Measurements from ENCODE around the gene PHYH. TPM values are rescaled to one million over a fixed set of nuclear protein-coding genes. Genes with fewer than 3 reads are reported as not detected.

Gene PHYH
- total and polyA plus RNA-seq, 2 of the 4 experiments (the other 2 are of a cell fraction), result 10.9 to 13.4 TPM

GRCh38 chr10:13238271-13239077 is 61.4 kb downstream of the PHYH start:
- no peak overlapping the region for H3K4me3 ChIP-seq (ENCODE audit: insufficient read depth, low read depth, low read length)
- no peak for DNase-seq
- H2AFZ ChIP-seq (replicated peaks; ENCODE audit: low read length, poor library complexity), result peak overlapping the region; percentile 14
- no peak overlapping the region for H2AK9ac ChIP-seq (replicated peaks; ENCODE audit: low read depth, low read length, poor library complexity)
- H2AK5ac ChIP-seq (ENCODE audit: low read depth, low read length), result no peak overlapping the region
- no peaks in the 10 kb centered on the region for H3K36me3 ChIP-seq (ENCODE audit: control insufficient read depth, insufficient read depth, low read length)
- no peaks in the 10 kb centered on the region for H3K9me1 ChIP-seq (ENCODE audit: insufficient read depth, low read length)
- no peak overlapping the region for H2BK5ac ChIP-seq (ENCODE audit: low read depth, low read length, poor library complexity, severe bottlenecking)
- H3K4me2 ChIP-seq (ENCODE audit: low read depth, low read length), result no peak overlapping the region
- ATAC-seq (ENCODE audit: low read depth), result no peak
- H3K9ac ChIP-seq (ENCODE audit: low read depth, low read length), result no peak overlapping the region
- no peak overlapping the region for H2BK15ac ChIP-seq (ENCODE audit: low read depth, low read length)
- H3K14ac ChIP-seq (replicated peaks; ENCODE audit: low read depth, low read length), result no peak overlapping the region
- H3K79me1 ChIP-seq (ENCODE audit: low read depth in 1 of 2, low read length in 2 of 2), result no peaks in the 10 kb centered on the region
- no peak overlapping the region for H4K8ac ChIP-seq (ENCODE audit: low read depth in 2 of 2, low read length in 2 of 2)
- H3K9me3 ChIP-seq (ENCODE audit: control insufficient read depth, insufficient read depth, low read length), result no peaks in the 10 kb centered on the region
- no TSS peak for BruUV-seq (replicated peaks)
- H3K56ac ChIP-seq (ENCODE audit: extremely low read depth, insufficient read depth, low read length), result no peak overlapping the region
- H3K4me1 ChIP-seq (ENCODE audit: control insufficient read depth, insufficient read depth, low read length), result no peaks in the 10 kb centered on the region
- no peak overlapping the region for H4K5ac ChIP-seq (ENCODE audit: low read depth, low read length)
- no peak overlapping the region for H3K4ac ChIP-seq (ENCODE audit: low read depth, low read length)
- H2BK20ac ChIP-seq (ENCODE audit: low read depth, low read length), result no peak overlapping the region
- in situ Hi-C loops (cut with MboI; ENCODE audit: low sequenced_read_pairs) (no loop called here), dilution Hi-C loops (cut with HindIII; ENCODE audit: low sequenced_read_pairs, unreplicated experiment) (no loop called here), intact Hi-C loops (cut with micrococcal nuclease) (no loop called here)
- no peak for TF ChIP-seq BHLHE40 (IDR thresholded peaks at IDR 0.05; ENCODE audit: low read depth, low read length)
- no peak for TF ChIP-seq CHD1 (IDR thresholded peaks at IDR 0.05; ENCODE audit: low read depth, low read length)
- no peak for TF ChIP-seq MXI1 (IDR thresholded peaks at IDR 0.05; ENCODE audit: borderline replicate concordance, low read depth, low read length)
- TF ChIP-seq CTCF (conservative IDR thresholded peaks at IDR 0.05; ENCODE audit: low read depth, low read length), result no peak
- no peak for TF ChIP-seq FOS (IDR thresholded peaks at IDR 0.05; ENCODE audit: low read depth, low read length)
- TF ChIP-seq MAZ (IDR thresholded peaks at IDR 0.05; ENCODE audit: borderline replicate concordance, low read depth, low read length), result no peak
- TF ChIP-seq RCOR1 (IDR thresholded peaks at IDR 0.05; ENCODE audit: insufficient replicate concordance, low read length), result no peak
- TF ChIP-seq USF2 (IDR thresholded peaks at IDR 0.05; ENCODE audit: low read depth, low read length), result no peak
- no peak overlapping the region for H3K18ac ChIP-seq (ENCODE audit: low read depth, low read length)
- H2BK120ac ChIP-seq (ENCODE audit: low read depth, low read length), result no peak overlapping the region
- H3K23ac ChIP-seq (ENCODE audit: low read depth, low read length), result no peak overlapping the region
- ChIA-PET CTCF (no interaction called here), POLR2A (ENCODE audit: unreplicated experiment) (no interaction called here)
- H3K27ac ChIP-seq (ENCODE audit: insufficient read depth, low read length), result no peak overlapping the region
- no peaks in the 10 kb centered on the region for H4K20me1 ChIP-seq (ENCODE audit: insufficient read depth, low read length)
- H3K27me3 ChIP-seq (ENCODE audit: control insufficient read depth, insufficient read depth, low read length), result peaks cover 14% of the 10 kb centered on the region; the same call in 1 of the 2 replicates
- WGBS, 2 experiments (ENCODE audit: extremely low coverage in 2 of 2, insufficient read length in 1 of 2), result 69% methylated on average over 7 of the region's 16 CpGs; no CpG with 5 or more reads in 1 of the 2 experiments
- H4K91ac ChIP-seq (ENCODE audit: insufficient read depth, low read depth, low read length), result no peak overlapping the region
